ENCODE data around the gene DYNLT2. TPM values are rescaled to one million over a fixed set of nuclear protein-coding genes. Genes with fewer than 3 reads are reported as not detected.

Gene DYNLT2
- total RNA-seq, 4 donors from 2014 or later: 3.9 to 6.0 (median 4.0) TPM

DNA sequence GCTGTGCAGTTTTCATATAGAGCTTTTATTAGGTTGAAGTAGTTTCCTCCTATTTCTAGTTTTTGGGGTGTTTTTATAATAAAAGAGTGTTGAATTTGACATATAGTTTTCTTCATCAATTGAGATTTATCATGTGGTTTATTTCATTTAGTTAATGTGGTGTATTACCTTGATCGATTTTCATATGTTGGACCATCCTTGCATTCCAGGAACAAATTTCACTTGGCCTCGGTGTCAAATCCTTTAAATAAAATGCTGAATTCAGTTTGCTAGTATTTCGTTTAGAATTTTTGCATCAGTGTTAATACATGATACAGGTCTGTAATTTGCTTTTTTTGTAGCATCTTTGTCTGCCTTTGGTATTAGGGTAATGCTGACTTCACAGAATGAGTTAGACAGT lies 6.0 kb downstream of the DYNLT2 start:
- peaks cover 0 to 7% (median 0%) of the 10 kb centered on the region in 4 donors for H3K4me1 ChIP-seq
- no peaks in the 10 kb centered on the region for H3K27me3 ChIP-seq
- TF ChIP-seq CTCF (IDR thresholded peaks at IDR 0.05): no peak
- no peak overlapping the region for H3K4me3 ChIP-seq
- DNase-seq: no peak
- H3K27ac ChIP-seq: no peak overlapping the region
- H3K36me3 ChIP-seq: no peaks in the 10 kb centered on the region
- H3K9me3 ChIP-seq: no peaks in the 10 kb centered on the region

GRCh38 chr6:169741344-169741743 lies 10.0 kb downstream of the DYNLT2 start:
- Histone ChIP-seq H3K36me3 (no peaks in the 10 kb centered on the region), H3K4me3 (no peak overlapping the region), H3K9me3 (no peaks in the 10 kb centered on the region), H3K27ac (no peak overlapping the region), H3K4me1 (no peaks in the 10 kb centered on the region), H3K27me3 (no peaks in the 10 kb centered on the region)
- TF ChIP-seq CTCF (IDR thresholded peaks at IDR 0.05) (no peak), POLR2A (IDR thresholded peaks at IDR 0.05) (no peak)
- no peak for DNase-seq

- Histone ChIP-seq H3K4me3 (no peak overlapping the region), H3K27me3 (no peaks in the 10 kb centered on the region), H3K27ac (no peak overlapping the region), H3K36me3 (no peaks in the 10 kb centered on the region), H3K4me1 (no peaks in the 10 kb centered on the region), H3K9me3 (no peaks in the 10 kb centered on the region)
- DNase-seq: no peak
- TF ChIP-seq CTCF (IDR thresholded peaks at IDR 0.05) (no peak), POLR2A (IDR thresholded peaks at IDR 0.05) (no peak)
Measured at GRCh38 chr6:169738976-169739529, 12.3 kb downstream of the DYNLT2 start.

GRCh38 chr6:169738204-169738975 lies 13.0 kb downstream of the DYNLT2 start:
- DNase-seq: no peak

GRCh38 chr6:169729961-169730360 lies 21.4 kb downstream of the DYNLT2 start:
- Histone ChIP-seq H3K27me3 (no peaks in the 10 kb centered on the region), H3K27ac (no peak overlapping the region), H3K36me3 (no peaks in the 10 kb centered on the region), H3K4me1 (peaks cover 0 to 7% (median 2%) of the 10 kb centered on the region in 4 donors), H3K9me3 (no peaks in the 10 kb centered on the region), H3K4me3 (no peak overlapping the region)
- DNase-seq: no peak
- TF ChIP-seq POLR2A (IDR thresholded peaks at IDR 0.05): no peak
- no peak for TF ChIP-seq CTCF (IDR thresholded peaks at IDR 0.05)

More at GRCh38 chr6:169738204-169738975, 13.0 kb downstream of the DYNLT2 start:
- Histone ChIP-seq H3K36me3 (no peaks in the 10 kb centered on the region), H3K4me3 (no peak overlapping the region), H3K27ac (no peak overlapping the region), H3K9me3 (no peaks in the 10 kb centered on the region), H3K27me3 (no peaks in the 10 kb centered on the region), H3K4me1 (no peaks in the 10 kb centered on the region)
- TF ChIP-seq POLR2A (IDR thresholded peaks at IDR 0.05) (no peak), CTCF (IDR thresholded peaks at IDR 0.05) (no peak)

Data from Peyer's patch (tissue), 4 donors.